T-cell (primary cell): ENCODE measurements around the gene KCNG2. TPM values are rescaled to one million over a fixed set of nuclear protein-coding genes. Genes with fewer than 3 reads are reported as not detected.

ENCODE experiments used
- ATAC-seq, 4 experiments: fragments of 200-7000 bp in 3 of 4; fragments of 150-1000 bp in 1 of 4; cut with Tn5 transposase; replicated peaks in 1 of 4; 1 replicate in 3 of 4; 2 replicates in 1 of 4; pipeline ENCODE4 v1.10.0; 2021; ENCODE audit warnings: moderate library complexity in 3 of 4, mild to moderate bottlenecking in 2 of 4, moderate number of reproducible peaks in 1 of 4
- CTCF ChIA-PET, 2 donors: fragments of 300-600 bp; sonication (Branson Sonifier 250); formaldehyde crosslinking; loops; one replicate each; lab custom pipeline; 2022; ENCODE audit warnings: antibody characterized with exemption in 2 of 2; lab: Charles Lee
- POLR2A ChIA-PET, 2 donors: fragments of 300-600 bp; sonication (Branson Sonifier 250); formaldehyde crosslinking; loops; one replicate each; lab custom pipeline; 2022; ENCODE audit warnings: antibody characterized with exemption in 2 of 2; lab: Charles Lee
- DNase-seq, 35 experiments: peaks; one replicate each; pipeline versions ENCODE4 v3.0.0 to v3.0.0-alpha.2; 2013 to 2023
- H3K27ac ChIP-seq: one replicate; pipeline ENCODE4 v1.5.1; 2013; ENCODE audit warnings: low read length
- H3K27me3 ChIP-seq, 2 experiments: replicated peaks in 1 of 2; 1 replicate in 1 of 2; 2 replicates in 1 of 2; pipeline versions ENCODE4 v1.6.1 to v1.7.0; 2013; ENCODE audit warnings: low read length in 1 of 2, mixed read lengths in 1 of 2; ENCODE audit not compliant: control insufficient read depth in 2 of 2, insufficient read depth in 2 of 2; ENCODE audit errors: extremely low read depth in 1 of 2
- H3K36me3 ChIP-seq, 2 donors: 1 replicate in 1 of 2; 2 replicates in 1 of 2; pipeline versions ENCODE4 v1.6.1 to v1.7.0; 2013; ENCODE audit warnings: low read length in 1 of 2; ENCODE audit not compliant: control insufficient read depth in 2 of 2, insufficient read depth in 1 of 2; ENCODE audit errors: extremely low read depth in 1 of 2
- H3K4me1 ChIP-seq, 2 experiments: 1 replicate in 1 of 2; 2 replicates in 1 of 2; pipeline versions ENCODE4 v1.6.1 to v1.7.0; 2013; ENCODE audit warnings: low read length in 2 of 2, mixed read lengths in 1 of 2; ENCODE audit not compliant: insufficient read depth in 2 of 2, control insufficient read depth in 1 of 2; ENCODE audit errors: extremely low read depth in 1 of 2
- H3K4me3 ChIP-seq, 2 donors: 1 replicate in 1 of 2; 2 replicates in 1 of 2; pipeline versions ENCODE4 v1.5.1 to v1.7.0; 2013; ENCODE audit warnings: mild to moderate bottlenecking in 2 of 2, low read length in 1 of 2, moderate library complexity in 1 of 2; ENCODE audit not compliant: control insufficient read depth in 1 of 2; ENCODE audit errors: extremely low read depth in 1 of 2
- H3K9me3 ChIP-seq: 2 replicates; pipeline ENCODE4 v1.7.0; 2013
- H3K27ac Mint-ChIP-seq, 2 donors: one replicate each; pipeline ENCODE4 v1.8.0; 2020 to 2021; ENCODE audit warnings: mild to moderate bottlenecking in 2 of 2, mixed read lengths in 2 of 2
- H3K27me3 Mint-ChIP-seq, 2 donors: one replicate each; pipeline ENCODE4 v1.8.0; 2021 to 2022; ENCODE audit warnings: mixed read lengths in 2 of 2
- H3K36me3 Mint-ChIP-seq: one replicate; pipeline ENCODE4 v1.8.0; 2021; ENCODE audit warnings: mixed read lengths
- H3K4me1 Mint-ChIP-seq, 3 donors: one replicate each; pipeline ENCODE4 v1.8.0; 2020 to 2022; ENCODE audit warnings: mixed read lengths in 3 of 3, mild to moderate bottlenecking in 1 of 3
- H3K4me3 Mint-ChIP-seq, 3 donors: one replicate each; pipeline ENCODE4 v1.8.0; 2020 to 2022; ENCODE audit warnings: mild to moderate bottlenecking in 3 of 3, mixed read lengths in 3 of 3, moderate library complexity in 3 of 3
- H3K9me3 Mint-ChIP-seq, 3 donors: one replicate each; pipeline ENCODE4 v1.8.0; 2020 to 2022; ENCODE audit warnings: mixed read lengths in 3 of 3
- WGBS: methylation state at CpG from one replicate; pipeline ENCODE4 v1.1.5; 2013; ENCODE audit warnings: missing lambda C conversion rate; ENCODE audit not compliant: insufficient coverage; 5-methylcytosine and 5-hydroxymethylcytosine counted together
- total RNA-seq, 35 experiments: library from RNA in 6 of 35; stranded (reverse) in 6 of 35; fragments of 120-200 nt in 1 of 35; gene quantifications; one replicate each; pipeline versions ENCODE4 v1.2.1 to v1.2.4 and lab custom pipeline; 2013 to 2026

The KCNG2 gene
- total RNA-seq, 5 donors from 2014 or later (not counting 1 experiment from before 2014, with no cell fraction given), result not detected

DNA sequence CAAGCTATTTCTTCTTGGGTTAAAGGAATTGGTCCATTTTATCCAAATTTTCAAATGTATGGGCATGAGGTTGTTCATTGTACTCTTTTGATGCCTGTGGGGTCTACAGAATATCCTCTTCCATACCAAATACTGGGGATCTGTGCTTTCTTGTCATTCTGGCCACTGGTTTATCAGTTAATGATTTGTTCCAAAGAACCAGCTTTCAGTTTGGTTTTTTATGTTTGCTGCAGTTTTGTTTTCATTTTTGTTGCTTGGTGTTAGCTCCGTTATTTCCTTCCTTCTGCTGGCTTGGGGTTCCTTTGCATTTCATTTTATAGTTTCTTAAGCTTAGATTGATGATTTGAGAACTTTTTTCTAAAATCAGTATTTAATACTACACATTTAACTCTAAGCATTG lies 108.3 kb downstream of the KCNG2 start:
- Mint-ChIP-seq H3K27me3 (no peaks in the 10 kb centered on the region), H3K27ac (peak overlapping the region in 1 of 2 donors; percentile 8), H3K9me3 (no peaks in the 10 kb centered on the region), H3K4me1 (peaks cover 3 to 9% (median 5%) of the 10 kb centered on the region in 3 donors), H3K36me3 (peaks cover 29% of the 10 kb centered on the region), H3K4me3 (no peak overlapping the region)
- Histone ChIP-seq H3K9me3 (no peaks in the 10 kb centered on the region), H3K36me3 (peaks cover 2 to 16% of the 10 kb centered on the region in 2 donors), H3K4me1 (no peaks in the 10 kb centered on the region), H3K27me3 (no peaks in the 10 kb centered on the region), H3K4me3 (no peak overlapping the region), H3K27ac (no peak overlapping the region)
- ATAC-seq (no peak), DNase-seq (no peak)
- CTCF ChIA-PET, result interaction anchor here in 1 of 2 donors (0.6 kb wide), 1 partner anchor 221 kb away, joined by 5 read pairs; no protein-coding TSS in a partner anchor
- POLR2A ChIA-PET, result no interaction called here
- no CpG with 5 or more reads among the region's 1 CpG for WGBS

DNA sequence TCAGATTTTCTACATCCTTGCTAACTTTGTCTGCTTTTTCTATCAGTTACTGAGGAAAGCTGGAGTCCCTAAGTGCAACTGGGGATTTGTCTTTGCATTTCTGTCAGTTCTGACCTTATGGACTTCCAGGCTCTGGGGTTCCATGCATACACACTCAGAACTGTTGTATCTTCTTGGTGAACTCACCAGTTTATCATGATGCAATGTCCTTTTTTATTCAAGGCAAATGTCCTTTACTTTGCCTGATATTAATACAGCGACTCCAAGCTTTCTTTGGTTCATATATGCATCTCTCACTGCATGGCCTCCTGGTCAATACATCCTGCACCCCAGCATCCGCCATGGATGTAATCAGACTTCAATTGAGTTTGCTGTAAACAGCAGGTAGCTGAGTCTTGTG lies 109.0 kb downstream of the KCNG2 start:
- Histone ChIP-seq H3K27me3 (no peaks in the 10 kb centered on the region), H3K4me1 (peaks cover 0 to 3% of the 10 kb centered on the region in 2 experiments), H3K36me3 (peaks cover 2 to 10% of the 10 kb centered on the region in 2 donors), H3K4me3 (no peak overlapping the region), H3K9me3 (no peaks in the 10 kb centered on the region), H3K27ac (no peak overlapping the region)
- H3K36me3 Mint-ChIP-seq, result peaks cover 26% of the 10 kb centered on the region
- no peak for ATAC-seq
- WGBS, result 100% methylated on average over 2 of the region's 2 CpGs
- ChIA-PET POLR2A (interaction anchor here in 1 of 2 donors (0.7 kb wide), 2 partner anchors 18 to 34 kb away, joined by 3 to 5 read pairs; no protein-coding TSS in a partner anchor), CTCF (interaction anchor here (0.6 to 0.7 kb wide), 2 partner anchors 68 to 220 kb away, joined by 3 to 5 read pairs; no protein-coding TSS in a partner anchor)
- peaks cover 3 to 8% (median 5%) of the 10 kb centered on the region in 3 donors for H3K4me1 Mint-ChIP-seq
- H3K27ac Mint-ChIP-seq, result no peak overlapping the region
- H3K4me3 Mint-ChIP-seq, result no peak overlapping the region
- no peak for DNase-seq
- H3K9me3 Mint-ChIP-seq, result no peaks in the 10 kb centered on the region
- H3K27me3 Mint-ChIP-seq, result no peaks in the 10 kb centered on the region

DNA sequence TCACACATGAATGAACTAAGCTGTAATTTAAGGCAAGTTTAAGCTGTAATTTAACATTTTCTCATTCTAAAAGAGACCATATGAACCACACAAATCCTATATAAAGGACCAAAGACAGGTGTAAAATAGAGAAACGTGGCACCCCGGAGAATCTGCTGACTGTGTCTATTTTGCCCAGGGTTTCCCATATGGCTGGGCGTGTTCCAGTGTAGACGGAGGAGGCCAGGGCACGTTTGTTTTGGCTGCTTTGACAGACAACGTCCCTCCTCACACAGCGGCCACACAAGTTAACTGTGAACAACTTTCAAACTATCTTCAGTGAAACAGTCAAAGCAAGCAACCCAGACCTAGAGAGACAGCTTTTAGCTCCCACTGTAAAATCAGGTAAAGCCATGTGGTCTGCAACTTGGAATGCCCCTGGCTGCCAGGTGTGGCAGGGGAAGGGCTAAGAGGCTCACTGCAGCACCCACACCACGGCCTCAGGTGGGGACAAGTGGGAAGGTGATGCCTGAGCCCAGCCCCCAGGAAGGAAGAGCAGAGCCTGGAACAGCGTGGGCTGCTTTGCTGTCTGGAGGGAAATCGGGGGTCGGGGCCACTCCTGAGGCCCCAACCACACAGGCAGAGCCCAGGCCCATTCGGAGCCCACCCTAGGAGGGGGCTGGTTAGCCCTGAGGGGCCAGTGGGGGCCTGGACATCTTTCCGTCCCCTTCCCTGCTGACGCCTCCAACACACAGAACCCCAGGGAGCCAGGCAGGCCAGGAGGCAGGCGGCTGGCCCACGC lies 113.0 kb downstream of the KCNG2 start:
- Histone ChIP-seq H3K4me3 (no peak overlapping the region), H3K9me3 (no peaks in the 10 kb centered on the region), H3K36me3 (peaks cover 0 to 2% of the 10 kb centered on the region in 2 donors), H3K4me1 (peaks cover 9 to 32% of the 10 kb centered on the region in 2 experiments), H3K27ac (no peak overlapping the region), H3K27me3 (no peaks in the 10 kb centered on the region)
- Mint-ChIP-seq H3K4me3 (peak overlapping the region in 1 of 3 donors; percentile 20), H3K27me3 (no peaks in the 10 kb centered on the region), H3K9me3 (no peaks in the 10 kb centered on the region), H3K36me3 (peaks cover 36% of the 10 kb centered on the region), H3K27ac (no peak overlapping the region), H3K4me1 (peaks cover 21 to 33% (median 33%) of the 10 kb centered on the region in 3 donors)
- WGBS, result 90% methylated on average over 14 of the region's 16 CpGs
- ChIA-PET POLR2A (no interaction called here), CTCF (interaction anchor here in 1 of 2 donors (0.6 kb wide), 1 partner anchor 28 kb away, joined by 3 read pairs; no protein-coding TSS in a partner anchor)
- ATAC-seq (no peak), DNase-seq (no peak)

DNA sequence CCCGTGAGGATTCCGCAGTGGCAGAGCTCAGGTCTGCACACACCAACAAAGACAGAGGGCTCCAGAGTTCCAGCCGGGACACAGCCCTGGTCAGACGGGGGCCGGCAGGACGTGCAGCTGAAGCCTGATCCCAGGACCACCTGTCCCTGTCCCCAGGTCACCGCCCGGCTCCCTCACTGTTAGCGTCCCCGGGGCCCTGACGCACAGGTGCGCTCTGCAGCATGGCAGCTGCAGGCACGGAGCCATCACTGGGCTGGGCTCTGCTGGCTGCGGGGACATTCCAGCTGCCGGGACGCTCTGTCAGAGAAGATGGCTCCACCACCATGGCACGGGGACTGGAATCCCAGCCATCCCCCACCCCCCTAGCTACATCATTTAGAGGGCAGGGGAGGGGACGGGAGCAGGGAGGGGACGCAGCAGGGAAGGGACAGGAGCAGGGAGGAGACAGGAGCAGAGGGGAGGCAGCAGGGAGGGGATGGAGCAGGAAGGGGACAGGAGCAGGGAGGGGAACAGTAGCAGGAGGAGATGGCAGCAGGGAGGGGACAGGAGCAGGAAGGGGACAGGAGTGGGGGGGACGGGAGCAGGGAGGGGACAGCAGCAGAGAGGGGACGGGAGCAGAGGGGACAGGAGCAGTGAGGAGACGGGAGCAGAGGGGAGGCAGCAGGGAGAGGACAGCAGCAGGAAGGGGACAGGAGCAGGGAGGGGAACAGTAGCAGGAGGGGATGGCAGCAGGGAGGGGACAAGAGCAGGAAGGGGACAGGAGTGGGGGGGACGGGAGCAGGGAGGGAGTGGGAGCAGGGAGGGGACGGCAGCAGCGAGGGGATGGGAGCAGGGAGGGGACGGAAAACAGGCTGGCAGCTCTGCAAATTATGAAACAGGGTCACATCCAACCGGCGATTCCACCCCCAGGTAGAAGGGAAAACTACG lies 113.9 kb downstream of the KCNG2 start:
- CTCF ChIA-PET, result interaction anchor here in 1 of 2 donors (0.6 kb wide), 1 partner anchor 27 kb away, joined by 3 read pairs; no protein-coding TSS in a partner anchor
- no peaks in the 10 kb centered on the region for H3K9me3 ChIP-seq
- POLR2A ChIA-PET, result no interaction called here
- H3K4me1 ChIP-seq, result peaks cover 9 to 32% of the 10 kb centered on the region in 2 experiments
- Mint-ChIP-seq H3K36me3 (peaks cover 41% of the 10 kb centered on the region), H3K4me3 (peak overlapping the region in 1 of 3 donors; percentile 64), H3K27me3 (no peaks in the 10 kb centered on the region), H3K27ac (no peak overlapping the region), H3K4me1 (peaks cover 21 to 38% (median 30%) of the 10 kb centered on the region in 3 donors), H3K9me3 (no peaks in the 10 kb centered on the region)
- peaks cover 0 to 5% of the 10 kb centered on the region in 2 donors for H3K36me3 ChIP-seq
- no peak overlapping the region for H3K27ac ChIP-seq
- H3K4me3 ChIP-seq, result no peak overlapping the region
- ATAC-seq (no peak), DNase-seq (no peak)
- WGBS, result 96% methylated on average over 24 of the region's 29 CpGs
- no peaks in the 10 kb centered on the region for H3K27me3 ChIP-seq

DNA sequence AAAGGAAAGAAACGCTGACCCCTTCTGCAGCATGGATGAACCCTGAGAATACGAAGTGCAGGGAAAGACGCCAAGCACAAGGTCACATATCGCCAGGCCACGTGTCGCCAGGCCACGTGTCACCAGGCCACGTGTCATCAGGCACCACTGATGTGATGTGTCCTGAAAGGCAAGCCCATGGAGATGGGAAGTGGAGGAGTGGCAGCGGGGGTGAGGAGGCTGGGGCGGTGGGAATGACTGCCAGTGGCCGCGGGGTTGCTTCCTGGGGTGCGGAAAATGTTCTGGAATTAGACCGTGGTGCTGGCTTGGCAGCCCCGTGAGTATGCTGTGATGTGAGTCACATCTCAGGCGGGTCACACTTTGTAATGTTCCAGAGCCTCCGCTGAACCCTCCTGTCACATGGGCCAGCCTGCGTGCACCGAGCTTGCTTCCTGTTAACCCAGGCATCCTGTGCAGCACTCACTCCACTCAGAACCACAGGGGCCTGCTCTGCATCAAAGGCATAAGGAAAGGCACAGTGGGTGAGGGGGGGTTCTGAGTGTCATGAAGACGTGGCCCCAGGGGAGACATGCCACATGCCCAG lies 114.8 kb downstream of the KCNG2 start:
- Histone ChIP-seq H3K36me3 (peaks cover 4 to 5% of the 10 kb centered on the region in 2 donors), H3K4me3 (no peak overlapping the region), H3K27ac (no peak overlapping the region), H3K9me3 (no peaks in the 10 kb centered on the region), H3K27me3 (no peaks in the 10 kb centered on the region), H3K4me1 (peaks cover 9 to 32% of the 10 kb centered on the region in 2 experiments)
- H3K4me3 Mint-ChIP-seq, result peak overlapping the region in 1 of 3 donors; percentile 64
- WGBS, result 80% methylated on average over 16 of the region's 20 CpGs
- peak; percentile 68 to 93 (median 88) for ATAC-seq
- ChIA-PET POLR2A (no interaction called here), CTCF (no interaction called here)
- H3K27me3 Mint-ChIP-seq, result no peaks in the 10 kb centered on the region
- peak overlapping the region; percentile 46 to 88 for H3K27ac Mint-ChIP-seq
- no peaks in the 10 kb centered on the region for H3K9me3 Mint-ChIP-seq
- peaks cover 43% of the 10 kb centered on the region for H3K36me3 Mint-ChIP-seq
- DNase-seq, result peak in 30 of 35 experiments; percentile 22 to 78 (median 44)
- peaks cover 21 to 38% (median 30%) of the 10 kb centered on the region in 3 donors for H3K4me1 Mint-ChIP-seq
